Activated CD8-positive, alpha-beta memory T cell treated with anti-CD3 and anti-CD28 coated beads for 36 hours (primary cell): ENCODE data around the gene TMEM248. TPM values are rescaled to one million over a fixed set of nuclear protein-coding genes. Genes with fewer than 3 reads are reported as not detected.
"Not testable (repeated sequence)": the region's sequence is repeated elsewhere in the genome, so short reads cannot be mapped to it uniquely, and the experiment has no call there.

Experiments
- CTCF ChIA-PET: fragments of 350-600 bp; sonication (Branson Sonifier 250); formaldehyde crosslinking; loops from one replicate; lab custom pipeline; 2021; ENCODE audit warnings: antibody characterized with exemption; lab: Charles Lee
- POLR2A ChIA-PET: fragments of 350-600 bp; sonication (Branson Sonifier 250); formaldehyde crosslinking; loops from one replicate; lab custom pipeline; 2021; ENCODE audit warnings: antibody characterized with exemption; lab: Charles Lee
- total RNA-seq, 2 experiments: library from RNA; stranded (reverse); gene quantifications; one replicate each; pipeline ENCODE4 v1.2.3, GENCODE V29; 2021

Gene TMEM248
- total RNA-seq, 2 experiments from 2014 or later, result 83.2 to 85.2 TPM

DNA sequence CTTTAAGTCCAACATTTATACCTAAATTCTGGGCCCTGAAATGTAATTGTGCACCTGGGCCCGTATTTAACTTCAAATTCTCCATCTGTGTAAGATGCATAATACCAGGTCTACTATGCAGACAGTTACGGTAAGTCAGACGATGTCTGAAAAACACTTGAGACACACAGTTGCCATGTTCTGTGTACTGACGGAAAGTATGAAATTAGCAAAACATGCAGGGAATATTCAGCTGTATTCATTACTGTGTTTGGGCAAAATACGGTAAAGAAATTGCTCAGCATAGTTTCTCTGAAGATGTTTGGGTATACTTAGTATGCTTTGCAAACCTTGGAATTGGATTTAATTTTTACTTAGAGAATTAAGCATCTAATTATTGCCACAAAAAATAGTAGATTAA lies 57.3 kb downstream of the TMEM248 start:
- CTCF ChIA-PET, POLR2A ChIA-PET: not testable (repeated sequence)

DNA sequence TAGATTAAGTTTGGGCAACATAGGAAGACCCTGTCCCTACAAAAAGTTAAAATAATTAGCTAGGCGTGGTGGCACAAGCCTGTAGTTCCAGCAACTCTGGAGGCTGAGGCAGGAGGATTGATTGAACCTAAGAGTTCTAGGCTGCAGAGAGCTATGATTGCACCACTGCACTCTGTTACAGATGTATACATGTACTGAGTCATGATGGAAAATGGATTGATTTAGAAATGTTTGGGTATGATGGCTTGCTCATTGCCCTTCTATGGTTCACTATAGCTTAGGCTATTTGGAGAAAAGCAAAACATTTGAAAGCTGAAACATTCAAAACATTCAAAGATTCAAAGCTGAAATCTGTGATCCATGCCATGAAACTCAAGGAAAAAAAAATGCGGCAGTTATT lies 58.0 kb downstream of the TMEM248 start:
- CTCF ChIA-PET, result not testable (repeated sequence)
- POLR2A ChIA-PET, result interaction anchor here (0.7 kb wide), 1 partner anchor 79 kb away, joined by 4 read pairs; no protein-coding TSS in a partner anchor

DNA sequence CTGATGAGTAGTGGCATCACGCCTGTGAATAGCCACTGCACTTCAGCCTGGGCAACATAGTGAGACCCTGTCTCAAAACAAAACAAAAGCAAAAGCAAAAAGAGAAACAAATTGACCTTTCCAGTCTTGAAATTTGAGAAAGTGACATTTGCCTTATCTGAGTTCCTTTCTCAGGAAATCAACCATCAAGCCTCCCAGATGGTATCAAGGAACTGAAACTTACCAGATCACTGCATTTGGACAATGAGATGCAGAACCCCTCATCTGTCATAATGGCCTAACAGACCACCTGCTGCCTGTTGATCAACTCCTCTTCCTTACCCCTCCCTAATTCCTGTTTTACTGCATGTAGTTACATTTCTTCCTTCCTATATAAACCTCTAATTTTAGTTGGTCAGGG lies 59.3 kb downstream of the TMEM248 start:
- CTCF ChIA-PET, POLR2A ChIA-PET: not testable (repeated sequence)

DNA sequence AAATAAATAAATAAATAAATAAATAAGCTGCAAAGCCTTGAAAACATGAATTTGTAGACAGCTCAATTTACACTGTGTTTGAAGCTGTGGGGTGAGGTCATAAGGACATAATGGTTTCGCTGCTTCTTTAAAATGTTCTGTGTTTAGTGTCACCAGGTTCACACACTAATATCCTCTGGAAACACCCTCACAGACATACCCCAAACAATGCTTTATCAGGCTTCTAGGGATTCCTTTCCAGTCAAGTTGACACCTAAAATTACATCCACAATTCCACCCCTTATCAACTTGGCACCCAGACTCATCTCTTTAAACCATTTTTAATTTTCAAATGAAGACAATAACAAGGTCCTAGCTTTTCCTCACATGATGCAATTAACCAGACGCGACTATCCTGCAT lies 68.5 kb downstream of the TMEM248 start:
- CTCF ChIA-PET, result interaction anchor here (0.6 kb wide), 1 partner anchor 25 kb away, joined by 3 read pairs; no protein-coding TSS in a partner anchor
- POLR2A ChIA-PET, result not testable (repeated sequence)

DNA sequence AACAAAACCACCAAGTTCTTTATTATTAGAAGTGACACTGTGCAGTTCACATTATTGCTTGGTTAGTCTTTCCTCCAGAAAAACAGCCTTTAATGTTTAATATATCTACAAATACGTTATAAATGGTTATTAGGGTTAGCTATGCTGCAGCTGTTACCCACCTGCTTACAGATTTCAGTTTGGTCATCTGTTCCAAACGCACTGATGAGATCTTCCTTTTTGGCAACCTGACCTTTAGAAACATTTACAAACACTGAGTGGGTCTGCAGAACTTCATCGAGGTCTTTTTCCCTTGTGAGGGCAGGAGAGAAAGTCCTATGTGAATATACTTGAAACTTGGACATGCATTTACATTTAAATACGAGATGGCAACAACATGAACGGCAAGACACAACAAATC lies 73.0 kb downstream of the TMEM248 start:
- ChIA-PET POLR2A (interaction anchor here (0.7 kb wide), 1 partner anchor 314 kb away, joined by 8 read pairs; no protein-coding TSS in a partner anchor), CTCF (interaction anchor here (0.6 to 0.8 kb wide), 2 partner anchors 10 to 149 kb away, joined by 3 to 4 read pairs; no protein-coding TSS in a partner anchor)

DNA sequence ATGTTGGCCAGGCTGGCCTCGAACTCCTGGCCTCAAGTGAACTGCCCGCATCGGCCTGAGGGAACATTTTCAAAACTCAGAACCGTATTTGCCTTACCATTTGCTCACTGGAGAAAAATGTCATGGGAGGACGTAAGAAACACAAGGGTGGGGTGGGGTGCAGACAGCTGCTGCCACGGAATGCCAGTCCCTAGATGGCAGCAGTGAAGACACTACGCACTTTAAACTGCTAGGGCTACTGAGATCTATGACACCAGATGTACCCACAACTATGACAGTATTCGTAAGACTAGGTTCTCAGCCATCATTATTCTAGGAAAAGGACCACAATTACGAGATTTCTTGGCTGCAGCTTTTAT lies 73.6 kb downstream of the TMEM248 start:
- ChIA-PET POLR2A (interaction anchor here (1.6 kb wide), 1 partner anchor 150 kb away, joined by 9 read pairs; no protein-coding TSS in a partner anchor), CTCF (interaction anchor here (0.8 kb wide), 1 partner anchor 150 kb away, joined by 3 read pairs; no protein-coding TSS in a partner anchor)

DNA sequence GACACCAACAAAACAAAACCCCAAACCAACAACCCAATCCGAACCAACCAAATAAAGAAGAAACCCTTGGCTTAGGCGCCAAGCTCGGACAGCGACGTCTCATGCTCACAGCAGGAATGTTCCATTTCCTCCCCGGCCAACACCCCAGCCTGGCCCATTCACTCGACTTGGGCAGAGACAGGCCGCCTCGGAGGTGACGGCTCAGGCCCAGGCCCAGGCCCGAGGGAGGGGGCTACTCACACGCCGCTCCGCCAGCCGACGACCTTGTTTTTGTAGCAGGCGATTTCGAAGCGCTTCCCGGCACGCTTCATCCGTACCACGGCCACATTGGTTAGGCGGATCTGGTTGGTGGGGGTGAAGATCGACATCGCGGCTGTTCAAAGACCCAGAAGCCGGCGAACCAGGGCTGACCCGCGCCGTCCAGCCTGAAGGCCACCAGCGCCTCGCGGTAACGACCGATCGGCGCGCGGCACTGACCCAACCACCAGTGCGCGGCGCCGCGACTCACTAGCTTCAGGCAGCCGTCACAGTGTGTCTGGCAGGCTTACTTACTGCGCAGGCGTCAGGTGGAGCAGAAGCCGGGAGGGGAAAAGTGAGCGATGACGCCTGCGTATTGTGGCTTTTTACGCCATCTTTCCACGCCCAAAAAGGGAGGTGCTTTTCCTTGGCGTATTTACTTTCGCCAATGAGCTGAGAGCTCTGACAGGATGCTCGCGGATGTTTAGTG lies 74.2 kb downstream of the TMEM248 start, which contains the start of gene SBDS:
Gene SBDS, minus strand, starts transcription at position 537 of the 727 bp plus-strand sequence. Its CDS starts 169 bp downstream, at position 368.
- POLR2A ChIA-PET, result interaction anchor here (0.8 to 1.6 kb wide), 3 partner anchors 73 to 150 kb away, joined by 3 to 9 read pairs (median 4); partner anchors contain the start of gene TMEM248

DNA sequence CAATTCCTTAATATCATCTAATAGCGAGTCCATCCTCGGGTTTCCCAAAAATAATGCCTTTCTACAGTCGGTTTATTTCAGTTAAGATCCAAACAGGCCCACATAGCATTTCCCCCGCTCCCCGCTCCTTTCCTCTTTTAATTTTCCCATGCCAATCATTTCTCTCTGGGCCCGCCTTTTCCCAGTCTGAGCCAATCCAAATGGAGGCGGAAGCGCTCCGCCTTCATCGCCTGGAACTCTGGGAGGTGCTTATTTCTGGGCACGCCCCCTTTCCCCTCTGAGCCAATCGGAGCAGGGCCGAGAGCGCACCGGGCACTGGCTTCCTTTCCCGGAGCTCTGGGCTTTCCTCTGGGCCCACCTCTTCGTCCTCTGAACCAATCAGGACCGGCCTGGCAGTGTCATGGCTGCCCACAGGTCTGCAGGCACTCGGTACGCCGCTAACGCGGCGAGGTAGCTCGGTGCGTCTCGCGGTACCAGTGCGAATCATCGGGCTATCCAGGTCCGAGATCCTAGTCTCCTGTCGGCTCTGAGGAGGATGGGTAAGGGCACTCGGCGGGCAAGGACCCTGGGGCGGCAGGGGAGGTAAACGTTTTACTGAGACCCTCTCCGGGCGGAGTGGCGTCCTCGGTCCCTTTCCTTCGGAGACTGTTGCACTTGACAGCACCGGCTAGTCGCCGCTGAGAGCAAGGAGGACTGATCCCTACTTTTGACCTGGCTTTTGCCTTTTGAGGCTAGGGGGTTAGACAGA lies 75.6 kb downstream of the TMEM248 start, which contains the start of gene TYW1:
Gene TYW1, plus strand, starts transcription at position 390 of the 748 bp plus-strand sequence. Its CDS starts 146 bp downstream, at position 536.
- POLR2A ChIA-PET, result interaction anchor here (0.5 kb wide), 1 partner anchor 25 kb away, joined by 3 read pairs; no protein-coding TSS in a partner anchor
- CTCF ChIA-PET, result not testable (repeated sequence)

More for the DNA sequence above, 74.2 kb downstream of the TMEM248 start, which contains the start of gene SBDS:
- CTCF ChIA-PET, result interaction anchor here (0.8 kb wide), 1 partner anchor 150 kb away, joined by 3 read pairs; no protein-coding TSS in a partner anchor

DNA sequence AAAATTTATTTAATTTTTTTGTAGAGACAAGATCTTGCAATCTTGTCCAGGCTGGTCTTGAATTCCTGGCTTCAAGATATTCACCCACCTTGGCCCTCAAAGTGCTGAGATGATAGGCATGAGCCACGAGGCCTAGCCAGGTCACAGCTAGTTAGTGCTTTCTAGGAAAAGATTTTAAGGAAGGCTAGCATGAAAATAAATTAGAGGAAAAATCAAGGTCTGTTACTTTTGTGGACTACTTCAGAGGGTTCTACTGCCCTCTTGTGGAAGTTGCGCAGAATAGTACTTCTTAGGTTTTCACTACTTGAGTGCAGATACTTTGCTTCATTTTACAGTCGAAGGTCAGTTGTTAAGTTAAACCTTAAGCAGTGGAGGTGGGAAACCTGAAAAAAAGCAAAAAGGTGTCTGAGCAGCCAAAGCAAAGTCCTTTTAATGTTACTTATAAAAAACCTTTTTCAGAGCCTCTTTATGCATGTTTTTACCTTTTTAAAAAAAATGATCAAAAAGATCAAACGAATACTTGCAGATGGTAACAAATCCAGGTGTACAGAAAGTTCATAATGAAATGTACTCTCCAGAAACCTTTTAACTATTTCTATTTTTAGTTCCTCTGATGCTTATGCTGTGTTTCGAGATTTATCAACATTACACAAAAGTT lies 79.7 kb downstream of the TMEM248 start:
- POLR2A ChIA-PET, CTCF ChIA-PET: not testable (repeated sequence)

DNA sequence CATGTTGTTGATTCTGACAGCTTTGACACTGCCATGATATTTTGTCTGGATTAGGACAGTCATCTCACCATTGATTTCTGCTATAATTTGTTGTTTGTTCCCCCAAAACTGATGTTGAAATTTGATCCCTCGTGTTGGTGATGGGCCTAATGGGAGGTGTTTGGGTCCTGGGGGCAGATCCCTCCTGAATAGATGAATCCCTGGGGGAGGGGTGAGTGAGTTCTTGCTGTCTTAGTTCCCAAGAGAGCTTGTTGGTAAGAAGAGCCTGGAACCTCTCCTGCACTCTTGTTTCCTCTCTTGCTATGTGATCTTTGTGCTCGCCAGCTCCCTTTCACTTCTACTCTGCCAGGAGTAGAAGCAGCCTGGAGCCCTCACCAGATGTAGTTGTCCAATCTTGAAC lies 83.1 kb downstream of the TMEM248 start:
- CTCF ChIA-PET, POLR2A ChIA-PET: not testable (repeated sequence)

DNA sequence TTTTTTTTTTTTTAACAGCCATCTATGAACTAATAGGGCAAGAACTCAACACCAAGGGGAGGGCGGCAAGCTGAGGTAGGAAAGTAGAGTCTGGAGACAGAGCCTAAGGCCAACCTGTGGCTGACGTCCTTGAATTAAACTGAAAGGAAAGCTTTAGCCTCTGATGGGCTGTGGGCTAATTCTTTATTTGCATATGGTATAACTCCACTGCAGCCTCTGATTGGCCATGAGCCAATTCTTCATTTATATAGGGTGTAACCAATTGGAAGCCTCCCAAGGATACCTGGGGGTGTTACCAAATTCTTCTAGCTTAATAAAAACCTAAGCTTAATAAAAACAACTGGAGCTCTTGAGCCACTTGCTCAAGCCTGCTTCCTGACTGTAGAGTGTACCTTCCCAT lies 85.9 kb downstream of the TMEM248 start:
- CTCF ChIA-PET, result interaction anchor here (0.6 kb wide), 1 partner anchor 227 kb away, joined by 4 read pairs; no protein-coding TSS in a partner anchor
- POLR2A ChIA-PET, result no interaction called here

Other genes starting within 250 kb of the TMEM248 start
- 10 to 100 TPM; 24.4 TPM for gene RABGEF1, start 180.5 kb upstream of the TMEM248 start, total RNA-seq
- gene SBDS, start 74.4 kb downstream of the TMEM248 start, total RNA-seq, result 10 to 100 TPM; 88.7 to 89.5 TPM
- gene TYW1, start 75.6 kb downstream of the TMEM248 start, total RNA-seq, result 10 to 100 TPM; 20.7 to 21.0 TPM